ENCODE data around the gene TMEM266. TPM values are rescaled to one million over a fixed set of nuclear protein-coding genes. Genes with fewer than 3 reads are reported as not detected.
"Not testable (repeated sequence)": the region's sequence is repeated elsewhere in the genome, so short reads cannot be mapped to it uniquely, and the experiment has no call there.

Gene TMEM266
- 4.7 TPM for total RNA-seq

- DNase-seq = no peak
Measured at GRCh38 chr15:76059320-76060117, at the start of gene TMEM266. Gene TMEM266, plus strand, starts transcription at chr15:76059985. Its CDS starts 74,279 bp downstream, at chr15:76134264.

GRCh38 chr15:76010613-76011012 lies 49.2 kb upstream of the TMEM266 start:
- DNase-seq = no peak

GRCh38 chr15:76011627-76012551 lies 47.9 kb upstream of the TMEM266 start, which contains the start of gene NRG4:
Gene NRG4, minus strand, starts transcription at chr15:76012424. Its CDS starts 1,194 bp downstream, at chr15:76011230.
- DNase-seq = no peak

GRCh38 chr15:76013470-76013869 lies 46.3 kb upstream of the TMEM266 start:
- DNase-seq = not testable (repeated sequence)

GRCh38 chr15:76024021-76024768 lies 35.6 kb upstream of the TMEM266 start:
- DNase-seq = no peak

- DNase-seq = no peak
Measured at GRCh38 chr15:76032046-76032445, 27.7 kb upstream of the TMEM266 start.

- DNase-seq = no peak
Measured at GRCh38 chr15:76033438-76033837, 26.3 kb upstream of the TMEM266 start.

- DNase-seq = no peak
Measured at GRCh38 chr15:76034111-76034510, 25.7 kb upstream of the TMEM266 start.

- DNase-seq = no peak
Measured at GRCh38 chr15:76035593-76035992, 24.2 kb upstream of the TMEM266 start.

GRCh38 chr15:76038512-76038911 lies 21.3 kb upstream of the TMEM266 start:
- DNase-seq = no peak

GRCh38 chr15:76054201-76054600 lies 5.6 kb upstream of the TMEM266 start:
- DNase-seq = not testable (repeated sequence)

GRCh38 chr15:76056931-76057330 lies 2.9 kb upstream of the TMEM266 start:
- DNase-seq = no peak

- DNase-seq = no peak
Measured at GRCh38 chr15:76057332-76058000, 2.3 kb upstream of the TMEM266 start.

- DNase-seq = peak; percentile 19
Measured at GRCh38 chr15:76058714-76059319, 968 bp upstream of the TMEM266 start.

- no peak for DNase-seq
Measured at GRCh38 chr15:76060118-76060989, 569 bp downstream of the TMEM266 start.

- DNase-seq = no peak
Measured at GRCh38 chr15:76061700-76062099, 1.9 kb downstream of the TMEM266 start.

GRCh38 chr15:76062286-76062685 lies 2.5 kb downstream of the TMEM266 start:
- DNase-seq = no peak

- DNase-seq = no peak
Measured at GRCh38 chr15:76064375-76064774, 4.6 kb downstream of the TMEM266 start.

GRCh38 chr15:76065245-76065644 lies 5.5 kb downstream of the TMEM266 start:
- no peak for DNase-seq

- DNase-seq = no peak
Measured at GRCh38 chr15:76065793-76066192, 6.0 kb downstream of the TMEM266 start.

Measured in occipital lobe (tissue), 2 donors.